ENCODE data around the gene PODXL2.

The PODXL2 gene, protein sequence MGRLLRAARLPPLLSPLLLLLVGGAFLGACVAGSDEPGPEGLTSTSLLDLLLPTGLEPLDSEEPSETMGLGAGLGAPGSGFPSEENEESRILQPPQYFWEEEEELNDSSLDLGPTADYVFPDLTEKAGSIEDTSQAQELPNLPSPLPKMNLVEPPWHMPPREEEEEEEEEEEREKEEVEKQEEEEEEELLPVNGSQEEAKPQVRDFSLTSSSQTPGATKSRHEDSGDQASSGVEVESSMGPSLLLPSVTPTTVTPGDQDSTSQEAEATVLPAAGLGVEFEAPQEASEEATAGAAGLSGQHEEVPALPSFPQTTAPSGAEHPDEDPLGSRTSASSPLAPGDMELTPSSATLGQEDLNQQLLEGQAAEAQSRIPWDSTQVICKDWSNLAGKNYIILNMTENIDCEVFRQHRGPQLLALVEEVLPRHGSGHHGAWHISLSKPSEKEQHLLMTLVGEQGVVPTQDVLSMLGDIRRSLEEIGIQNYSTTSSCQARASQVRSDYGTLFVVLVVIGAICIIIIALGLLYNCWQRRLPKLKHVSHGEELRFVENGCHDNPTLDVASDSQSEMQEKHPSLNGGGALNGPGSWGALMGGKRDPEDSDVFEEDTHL

GRCh38 chr3:127628788-127629466 lies at the start of gene PODXL2:
PODXL2 (plus strand) TSS chr3:127629185; CDS start chr3:127629220, 35 bp downstream.
- no peak for DNase-seq

DNA sequence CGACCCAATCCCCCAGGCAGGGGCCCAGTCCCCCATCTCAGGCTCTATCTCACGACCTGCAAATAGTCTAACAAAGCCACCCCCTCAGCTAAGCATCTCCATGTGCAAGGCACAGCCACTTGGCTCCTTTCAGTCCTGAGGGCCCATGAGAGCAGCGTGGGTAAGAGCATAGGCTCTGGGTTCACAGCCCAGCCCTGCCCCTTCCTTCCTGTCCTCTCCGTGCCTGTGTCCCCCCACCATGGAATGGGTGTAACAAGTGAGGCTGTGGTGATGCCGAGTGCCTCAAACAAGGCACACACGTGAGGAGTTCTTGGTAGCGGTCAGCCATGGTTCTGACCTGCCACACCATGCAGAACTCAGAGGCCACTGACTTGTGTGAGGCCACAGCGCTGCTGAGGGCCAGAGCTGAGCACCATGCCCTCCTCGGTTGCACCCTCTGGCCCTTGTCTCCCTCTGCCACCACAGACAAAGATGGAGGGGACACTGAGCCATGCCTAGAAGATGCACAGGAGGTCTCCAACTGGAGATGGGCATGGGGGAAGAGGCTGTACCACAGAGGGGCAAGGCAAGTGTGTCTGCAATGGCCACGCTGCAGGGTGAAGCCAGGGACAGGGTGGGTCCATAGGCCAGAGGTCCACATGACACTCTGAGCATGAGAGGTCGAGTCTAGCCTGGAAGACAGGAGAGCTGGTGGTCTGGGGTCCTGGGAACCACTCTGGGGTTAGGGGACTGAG lies 48.5 kb upstream of the PODXL2 start:
- DNase-seq: no peak

- DNase-seq: no peak
Observed at GRCh38 chr3:127584734-127585133, 44.3 kb upstream of the PODXL2 start.

DNA sequence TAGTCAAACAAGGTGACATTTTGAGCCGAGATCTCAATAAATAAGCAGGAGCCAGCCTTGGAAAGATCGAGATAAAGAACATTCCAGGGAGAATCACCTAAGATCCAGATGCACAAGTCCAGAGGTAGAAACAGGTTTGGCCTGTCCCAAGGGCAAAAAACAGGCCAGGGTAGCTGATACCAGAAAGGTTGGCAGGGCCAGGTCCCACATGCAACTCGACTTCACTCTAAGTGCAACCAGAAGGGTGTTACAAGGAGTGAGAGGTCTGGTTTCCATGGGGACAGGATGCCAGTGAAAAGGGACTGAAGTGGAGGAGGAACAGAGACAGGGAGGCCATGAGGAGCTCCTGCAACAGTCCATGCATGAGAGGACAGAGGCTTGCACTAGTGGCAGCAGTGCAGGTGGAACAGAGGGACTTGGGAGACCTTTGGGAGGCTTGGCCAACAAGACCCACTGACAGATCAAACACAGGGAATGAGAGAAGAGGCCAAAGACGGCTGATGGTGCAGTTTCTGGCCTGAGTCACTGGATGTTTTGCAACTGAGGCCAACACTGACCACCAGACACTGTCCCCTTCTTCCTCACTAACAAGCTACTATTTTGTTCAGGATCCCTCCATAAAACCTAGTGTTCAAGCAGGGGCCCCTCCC lies 43.7 kb upstream of the PODXL2 start:
- DNase-seq: no peak

GRCh38 chr3:127585813-127586413 lies 43.1 kb upstream of the PODXL2 start:
- DNase-seq: no peak

GRCh38 chr3:127587876-127588275 lies 41.1 kb upstream of the PODXL2 start:
- no peak for DNase-seq

DNA sequence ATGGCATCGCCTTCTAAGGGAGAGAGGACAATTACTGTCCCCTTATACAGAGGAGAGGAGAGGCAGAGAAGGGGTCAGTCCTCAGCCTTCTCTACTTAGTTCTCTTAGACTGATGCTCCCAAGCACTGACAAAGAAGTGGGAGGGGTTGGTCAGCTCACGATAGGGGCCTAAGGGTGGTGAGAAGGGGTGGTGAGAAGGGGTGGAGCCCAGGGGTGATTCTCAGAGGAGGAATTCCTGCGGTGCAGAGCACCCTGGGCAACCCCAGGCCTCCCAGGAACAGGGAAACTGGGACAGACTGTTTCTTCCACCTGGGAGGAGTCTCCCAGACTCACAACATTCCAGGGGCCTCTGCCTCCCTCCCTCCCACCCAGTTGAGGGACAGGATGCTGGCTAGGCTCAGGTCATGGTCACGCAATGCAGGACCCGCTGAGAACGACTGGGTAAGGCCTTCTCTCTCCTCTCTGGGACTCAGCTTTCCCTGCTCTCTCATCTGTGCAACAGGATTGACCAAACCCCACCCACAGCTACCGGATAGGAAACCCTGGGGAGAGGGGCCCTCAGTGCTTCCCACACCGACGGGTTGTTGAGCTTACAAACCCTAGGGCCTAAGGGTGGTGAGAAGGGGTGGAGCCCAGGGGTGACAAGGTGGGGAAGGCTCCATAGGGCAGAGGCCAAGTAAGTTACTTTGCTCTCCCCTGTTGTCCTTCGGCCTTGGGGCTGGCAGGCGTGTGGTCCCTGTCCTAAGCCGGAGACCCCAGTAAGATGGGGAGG lies 40.0 kb upstream of the PODXL2 start:
- DNase-seq: no peak

GRCh38 chr3:127589600-127590281 lies 39.2 kb upstream of the PODXL2 start:
- DNase-seq: no peak

GRCh38 chr3:127590282-127590592 lies 38.7 kb upstream of the PODXL2 start:
- no peak for DNase-seq

GRCh38 chr3:127590593-127591465 lies 38.2 kb upstream of the PODXL2 start, which contains the start of gene TPRA1:
TPRA1 (minus strand) TSS chr3:127590733; CDS start chr3:127580146, 10,587 bp downstream.
- peak; percentile 99 for DNase-seq

GRCh38 chr3:127593178-127593577 lies 35.8 kb upstream of the PODXL2 start:
- no peak for DNase-seq

DNA sequence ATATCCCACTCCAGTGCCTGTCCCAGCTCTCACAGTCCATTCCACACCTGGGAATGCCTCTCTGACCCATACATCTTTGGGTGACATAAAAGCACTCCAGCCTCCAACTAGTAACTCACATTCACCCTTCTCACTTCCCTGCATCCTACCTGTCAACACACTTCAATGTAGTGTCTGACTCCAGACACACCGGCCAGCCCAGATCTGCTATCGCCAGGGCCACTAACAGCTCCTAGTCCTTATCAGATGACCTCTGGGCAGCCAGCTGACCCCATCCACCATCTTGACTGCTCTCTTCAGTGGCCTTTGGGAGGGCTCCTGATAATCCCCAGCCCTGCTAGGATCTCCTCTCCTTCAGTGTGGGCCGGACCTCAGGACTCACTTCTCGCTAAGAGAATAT lies 33.7 kb upstream of the PODXL2 start:
- no peak for DNase-seq

DNA sequence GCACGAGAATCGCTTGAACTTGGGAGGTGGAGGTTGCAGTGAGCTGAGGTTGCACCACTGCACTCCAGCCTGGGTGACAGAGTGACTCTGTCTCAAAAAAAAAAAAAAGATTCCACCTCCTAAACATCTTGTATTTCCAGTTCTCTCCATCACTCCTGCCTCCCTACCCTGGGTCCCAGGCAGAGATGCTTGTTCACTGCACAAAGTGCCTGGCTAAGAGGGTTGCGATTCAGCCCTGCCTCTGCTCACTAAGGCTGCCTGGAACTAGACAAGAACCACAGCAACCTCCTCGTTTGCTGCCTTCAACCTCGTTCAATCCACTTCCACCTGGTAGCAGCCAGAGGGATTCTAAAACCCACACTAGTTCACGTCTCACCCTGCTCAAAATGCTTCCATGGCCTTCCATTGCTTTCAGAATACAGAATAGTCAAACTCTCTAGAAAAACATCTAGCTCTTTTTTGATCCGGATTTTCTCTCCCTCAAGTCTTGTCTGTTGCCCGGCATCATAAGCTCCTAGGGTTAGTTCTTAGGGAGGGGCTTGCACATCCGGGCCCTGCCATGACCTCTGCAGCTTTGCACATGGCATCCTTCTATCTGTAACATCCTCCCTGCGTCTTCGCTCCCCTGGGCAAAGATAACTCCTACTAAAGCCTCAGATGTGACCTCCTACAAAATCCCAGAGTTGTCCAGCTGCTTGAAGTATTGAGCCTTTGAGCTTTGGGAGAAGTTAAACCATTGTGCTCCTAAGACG lies 31.8 kb upstream of the PODXL2 start:
- DNase-seq: no peak

DNA sequence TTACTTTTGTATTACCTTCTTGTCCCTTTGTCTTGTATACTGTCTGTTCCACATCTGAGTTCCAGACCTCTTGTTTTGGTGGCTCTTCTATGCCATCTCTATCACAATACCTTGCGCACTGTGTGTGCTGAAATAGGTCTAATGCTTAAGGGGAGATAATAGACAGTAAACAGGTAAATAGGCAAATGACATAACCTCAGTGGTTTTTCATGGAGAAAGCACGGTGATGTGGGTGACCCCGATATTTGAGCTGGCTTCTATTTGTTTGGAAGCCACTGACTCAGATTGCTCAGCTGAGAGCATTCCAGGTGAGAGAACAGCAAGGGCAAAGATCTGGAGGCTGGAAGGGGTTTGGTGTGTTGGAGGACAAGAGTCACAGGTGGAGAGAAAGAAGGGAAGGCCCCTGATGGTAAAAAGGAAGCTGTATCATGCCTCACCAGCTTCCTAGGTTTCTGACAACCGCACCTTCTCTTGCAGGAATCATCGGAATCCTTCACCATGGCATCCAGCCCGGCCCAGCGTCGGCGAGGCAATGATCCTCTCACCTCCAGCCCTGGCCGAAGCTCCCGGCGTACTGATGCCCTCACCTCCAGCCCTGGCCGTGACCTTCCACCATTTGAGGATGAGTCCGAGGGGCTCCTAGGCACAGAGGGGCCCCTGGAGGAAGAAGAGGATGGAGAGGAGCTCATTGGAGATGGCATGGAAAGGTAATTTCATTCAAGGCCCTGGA lies 30.0 kb upstream of the PODXL2 start:
- no peak for DNase-seq

DNA sequence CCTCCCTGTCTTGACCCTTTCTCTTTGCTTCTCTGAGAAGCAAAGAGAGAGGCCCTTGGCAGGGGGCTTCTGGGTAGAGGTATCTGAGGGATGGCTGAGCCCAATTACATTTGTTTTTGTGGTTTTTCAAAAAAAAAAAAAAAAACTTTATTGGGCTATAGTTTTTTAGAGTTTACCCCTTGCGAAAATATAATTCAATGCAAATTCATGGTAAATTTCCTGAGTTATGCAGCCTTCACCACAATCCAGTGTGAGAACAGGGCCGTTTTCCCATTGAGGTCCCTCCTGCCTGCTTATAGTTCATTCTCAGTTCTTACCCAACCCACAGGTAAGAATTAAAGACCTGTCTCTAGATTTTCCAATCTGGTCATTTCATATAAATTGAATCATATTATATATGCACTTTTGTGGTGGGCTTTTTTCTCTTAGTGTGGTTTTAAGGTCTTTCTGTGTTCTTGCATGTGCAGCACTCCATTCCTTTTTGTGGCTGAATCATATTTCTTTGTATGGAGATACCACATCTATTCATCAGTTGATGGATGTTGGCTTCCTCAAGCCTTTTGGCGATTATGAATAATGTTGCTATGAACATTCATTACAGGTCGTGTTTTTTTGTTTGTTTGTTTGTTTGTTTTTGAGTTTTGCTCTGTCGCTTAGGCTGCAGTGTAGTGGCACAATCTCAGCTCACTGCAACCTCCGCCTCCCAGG lies 28.1 kb upstream of the PODXL2 start:
- no peak for DNase-seq

DNA sequence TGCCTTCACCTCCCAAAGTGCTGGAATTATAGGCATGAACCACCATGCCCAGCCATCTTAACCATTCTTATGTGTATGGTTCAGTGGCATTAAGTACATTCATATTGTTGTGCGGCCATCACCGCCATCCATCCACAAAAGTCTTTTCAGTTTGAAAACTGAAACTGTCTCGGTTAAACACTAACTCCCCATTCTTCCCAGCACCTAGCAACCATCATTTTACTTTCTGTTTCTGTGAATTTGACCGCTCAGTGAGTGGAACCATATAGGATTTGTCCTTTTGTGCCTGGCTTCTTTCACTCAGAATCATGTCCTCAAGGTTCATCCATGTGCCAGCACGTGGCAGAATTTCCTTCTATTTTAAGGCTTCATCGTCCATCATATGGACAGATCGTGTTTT lies 24.9 kb upstream of the PODXL2 start:
- no peak for DNase-seq

DNA sequence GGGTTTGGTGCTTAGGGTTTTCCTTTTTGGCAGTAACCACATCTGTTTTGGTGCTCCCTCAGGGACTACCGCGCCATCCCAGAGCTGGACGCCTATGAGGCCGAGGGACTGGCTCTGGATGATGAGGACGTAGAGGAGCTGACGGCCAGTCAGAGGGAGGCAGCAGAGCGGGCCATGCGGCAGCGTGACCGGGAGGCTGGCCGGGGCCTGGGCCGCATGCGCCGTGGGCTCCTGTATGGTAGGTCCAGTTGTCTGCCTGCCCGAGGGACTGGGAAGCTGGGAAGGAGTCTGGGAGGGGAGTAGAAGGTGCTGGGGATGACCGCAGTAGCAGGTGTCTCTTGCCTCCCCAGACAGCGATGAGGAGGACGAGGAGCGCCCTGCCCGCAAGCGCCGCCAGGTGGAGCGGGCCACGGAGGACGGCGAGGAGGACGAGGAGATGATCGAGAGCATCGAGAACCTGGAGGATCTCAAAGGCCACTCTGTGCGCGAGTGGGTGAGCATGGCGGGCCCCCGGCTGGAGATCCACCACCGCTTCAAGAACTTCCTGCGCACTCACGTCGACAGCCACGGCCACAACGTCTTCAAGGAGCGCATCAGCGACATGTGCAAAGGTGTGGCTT lies 24.3 kb upstream of the PODXL2 start:
- DNase-seq: no peak
